ENCODE data around the gene ZNF772. TPM values are rescaled to one million over a fixed set of nuclear protein-coding genes. Genes with fewer than 3 reads are reported as not detected.

ZNF772 gene
- polyA plus RNA-seq, 1 donor (not counting 4 experiments of a cell fraction or from before 2014, with no cell fraction given) = 5.2 TPM

- no peak for DNase-seq (ENCODE audit: low read depth, low spot score)
- peak overlapping the region; percentile 52 for H2AFZ ChIP-seq (ENCODE audit: control insufficient read depth, low read length)
- peak overlapping the region; percentile 81 for H3K4me2 ChIP-seq (ENCODE audit: control insufficient read depth, extremely low read depth, insufficient read depth, low read depth, low read length)
- FAIRE-seq = no peak
- H3K9ac ChIP-seq (ENCODE audit: control insufficient read depth, extremely low read depth, insufficient read depth, low read length) = peak overlapping the region; percentile 86
- dilution Hi-C loops (cut with MboI; ENCODE audit: extremely low pct_ligation_motif_present, low sequenced_read_pairs) = no loop called here
- no peaks in the 10 kb centered on the region for H3K9me1 ChIP-seq (ENCODE audit: control insufficient read depth, extremely low read depth, insufficient read depth, low read length)
- TF ChIP-seq CTCF (optimal IDR thresholded peaks at IDR 0.05 in 1 of 3, IDR thresholded peaks at IDR 0.05 in 1 of 3, conservative IDR thresholded peaks at IDR 0.05 in 1 of 3; ENCODE audit: extremely low read depth in 1 of 3, insufficient read depth in 2 of 3, low read length in 3 of 3) (no peak), EZH2 (IDR thresholded peaks at IDR 0.05; ENCODE audit: low read length) (no peak)
- H3K27ac ChIP-seq (ENCODE audit: control insufficient read depth, insufficient read depth, low read length) = peak overlapping the region; percentile 89
- no peaks in the 10 kb centered on the region for H4K20me1 ChIP-seq (ENCODE audit: control insufficient read depth, extremely low read depth, insufficient read depth, low read length)
- peaks cover 3 to 4% of the 10 kb centered on the region in 2 experiments for H3K36me3 ChIP-seq (ENCODE audit: control insufficient read depth in 2 of 2, extremely low read depth in 1 of 2, insufficient read depth in 2 of 2, low read length in 2 of 2)
- H3K4me3 ChIP-seq (ENCODE audit: control insufficient read depth in 2 of 3, extremely low read depth in 1 of 3, insufficient read depth in 2 of 3, low read depth in 1 of 3, low read length in 3 of 3) = peak overlapping the region; percentile 73 to 93 (median 91)
- no peaks in the 10 kb centered on the region for H3K9me3 ChIP-seq (ENCODE audit: control insufficient read depth, low read depth, low read length)
- H3K27me3 ChIP-seq (ENCODE audit: control insufficient read depth, extremely low read depth, insufficient read depth, low read length) = no peaks in the 10 kb centered on the region
- peaks cover 38% of the 10 kb centered on the region for H3K79me2 ChIP-seq (ENCODE audit: control insufficient read depth, insufficient read depth, low read length)
- H3K4me1 ChIP-seq (ENCODE audit: control insufficient read depth, extremely low read depth, insufficient read depth, low read length) = peaks cover 4% of the 10 kb centered on the region
These were observed 42.8 kb downstream of the ZNF772 start for GRCh38 chr19:57434386-57435061.

GRCh38 chr19:57421037-57421436 lies 56.3 kb downstream of the ZNF772 start:
- Histone ChIP-seq H3K9ac (ENCODE audit: control insufficient read depth, extremely low read depth, insufficient read depth, low read length) (no peak overlapping the region), H3K9me1 (ENCODE audit: control insufficient read depth, extremely low read depth, insufficient read depth, low read length) (no peaks in the 10 kb centered on the region), H3K4me2 (ENCODE audit: control insufficient read depth, extremely low read depth, insufficient read depth, low read depth, low read length) (no peak overlapping the region), H2AFZ (ENCODE audit: control insufficient read depth, low read length) (no peak overlapping the region), H4K20me1 (ENCODE audit: control insufficient read depth, extremely low read depth, insufficient read depth, low read length) (no peaks in the 10 kb centered on the region), H3K4me3 (ENCODE audit: control insufficient read depth in 2 of 3, extremely low read depth in 1 of 3, insufficient read depth in 2 of 3, low read depth in 1 of 3, low read length in 3 of 3) (no peak overlapping the region), H3K79me2 (ENCODE audit: control insufficient read depth, insufficient read depth, low read length) (peaks cover 2% of the 10 kb centered on the region), H3K27ac (ENCODE audit: control insufficient read depth, insufficient read depth, low read length) (no peak overlapping the region), H3K4me1 (ENCODE audit: control insufficient read depth, extremely low read depth, insufficient read depth, low read length) (no peaks in the 10 kb centered on the region), H3K9me3 (ENCODE audit: control insufficient read depth, low read depth, low read length) (no peaks in the 10 kb centered on the region), H3K27me3 (ENCODE audit: control insufficient read depth, extremely low read depth, insufficient read depth, low read length) (no peaks in the 10 kb centered on the region), H3K36me3 (ENCODE audit: control insufficient read depth in 2 of 2, extremely low read depth in 1 of 2, insufficient read depth in 2 of 2, low read length in 2 of 2) (peaks cover 17 to 26% of the 10 kb centered on the region in 2 experiments)
- dilution Hi-C loops (cut with MboI; ENCODE audit: extremely low pct_ligation_motif_present, low sequenced_read_pairs) = no loop called here
- FAIRE-seq (no peak), DNase-seq (ENCODE audit: low read depth, low spot score) (no peak)
- no peak for TF ChIP-seq CTCF (optimal IDR thresholded peaks at IDR 0.05 in 1 of 3, IDR thresholded peaks at IDR 0.05 in 1 of 3, conservative IDR thresholded peaks at IDR 0.05 in 1 of 3; ENCODE audit: extremely low read depth in 1 of 3, insufficient read depth in 2 of 3, low read length in 3 of 3)
- no peak for TF ChIP-seq EZH2 (IDR thresholded peaks at IDR 0.05; ENCODE audit: low read length)

Measured in keratinocyte (primary cell).